Tibial nerve (tissue), 4 donors: ENCODE results near the gene DLGAP1.

Experiments used
- EP300 ChIP-seq, 2 donors: sonication (generic); formaldehyde crosslinking; IDR thresholded peaks; one replicate each; pipeline ENCODE4 v1.6.1; 2017; ENCODE audit warnings: antibody characterized with exemption in 2 of 2, mild to moderate bottlenecking in 1 of 2
- POLR2A ChIP-seq, 2 donors: fragments of 450-650 bp; IDR thresholded peaks; one replicate each; pipeline ENCODE4 v1.6.1; 2017; ENCODE audit warnings: antibody characterized with exemption in 2 of 2, mild to moderate bottlenecking in 2 of 2, moderate library complexity in 2 of 2
- TF ChIP-seq, protein P1 (sequence below), 5 experiments: fragments of 200-600 bp in 3 of 5; fragments of 450-650 bp in 2 of 5; sonication (generic) in 3 of 5; IDR thresholded peaks; one replicate each; pipeline ENCODE4 v1.5.1; 2016 to 2019; ENCODE audit warnings: antibody characterized with exemption in 5 of 5, mild to moderate bottlenecking in 3 of 5, moderate library complexity in 2 of 5

DNA sequence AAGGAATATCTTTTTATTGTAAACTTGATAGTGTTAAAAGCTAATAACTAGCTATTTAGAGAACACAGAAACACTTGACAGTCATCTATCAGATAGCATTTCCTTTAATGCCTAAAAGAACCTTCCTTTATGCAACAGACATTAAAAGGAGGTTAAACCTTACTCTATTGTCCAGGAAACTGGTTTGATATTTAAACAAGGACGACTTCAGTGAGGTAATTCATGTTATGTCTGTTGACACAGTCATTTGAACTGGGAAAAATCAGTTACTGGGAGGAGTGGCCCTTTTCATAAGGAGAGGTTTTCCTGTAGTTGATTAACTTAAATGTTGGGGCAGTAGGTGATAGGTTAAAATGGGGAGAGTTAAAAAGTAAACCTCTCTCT is 998.4 kb downstream of the DLGAP1 start:
- TF ChIP-seq POLR2A (IDR thresholded peaks at IDR 0.05) (no peak), EP300 (IDR thresholded peaks at IDR 0.05) (no peak)
- TF ChIP-seq, protein P1, sequence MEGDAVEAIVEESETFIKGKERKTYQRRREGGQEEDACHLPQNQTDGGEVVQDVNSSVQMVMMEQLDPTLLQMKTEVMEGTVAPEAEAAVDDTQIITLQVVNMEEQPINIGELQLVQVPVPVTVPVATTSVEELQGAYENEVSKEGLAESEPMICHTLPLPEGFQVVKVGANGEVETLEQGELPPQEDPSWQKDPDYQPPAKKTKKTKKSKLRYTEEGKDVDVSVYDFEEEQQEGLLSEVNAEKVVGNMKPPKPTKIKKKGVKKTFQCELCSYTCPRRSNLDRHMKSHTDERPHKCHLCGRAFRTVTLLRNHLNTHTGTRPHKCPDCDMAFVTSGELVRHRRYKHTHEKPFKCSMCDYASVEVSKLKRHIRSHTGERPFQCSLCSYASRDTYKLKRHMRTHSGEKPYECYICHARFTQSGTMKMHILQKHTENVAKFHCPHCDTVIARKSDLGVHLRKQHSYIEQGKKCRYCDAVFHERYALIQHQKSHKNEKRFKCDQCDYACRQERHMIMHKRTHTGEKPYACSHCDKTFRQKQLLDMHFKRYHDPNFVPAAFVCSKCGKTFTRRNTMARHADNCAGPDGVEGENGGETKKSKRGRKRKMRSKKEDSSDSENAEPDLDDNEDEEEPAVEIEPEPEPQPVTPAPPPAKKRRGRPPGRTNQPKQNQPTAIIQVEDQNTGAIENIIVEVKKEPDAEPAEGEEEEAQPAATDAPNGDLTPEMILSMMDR (IDR thresholded peaks at IDR 0.05): no peak
